Measurements from ENCODE around the gene MAP3K1. TPM values are rescaled to one million over a fixed set of nuclear protein-coding genes. Genes with fewer than 3 reads are reported as not detected.

MAP3K1 gene
- total RNA-seq, 4 donors from 2014 or later = 22.8 to 35.9 (median 29.9) TPM

- TF ChIP-seq CTCF (IDR thresholded peaks at IDR 0.05) = no peak
- no peak for TF ChIP-seq POLR2A (IDR thresholded peaks at IDR 0.05)
- no peak for DNase-seq
- WGBS, 2 donors = 1 to 2% methylated on average over 16 to 28 of the region's 29 CpGs
Observed at GRCh38 chr5:56910210-56910965, 95.0 kb downstream of the MAP3K1 start.

GRCh38 chr5:56913766-56914165 lies 98.4 kb downstream of the MAP3K1 start:
- H3K27ac ChIP-seq = no peak overlapping the region
- peaks cover 0 to 15% (median 0%) of the 10 kb centered on the region in 3 donors for H3K4me1 ChIP-seq
- intact Hi-C loops (cut with DNase I) = no loop called here
- 94 to 97% methylated on average over 3 of the region's 3 CpGs for WGBS, 2 donors
- H3K9me3 ChIP-seq = no peaks in the 10 kb centered on the region
- DNase-seq = no peak
- H3K27me3 ChIP-seq = no peaks in the 10 kb centered on the region
- TF ChIP-seq POLR2A (IDR thresholded peaks at IDR 0.05) = no peak
- no peak for TF ChIP-seq CTCF (IDR thresholded peaks at IDR 0.05)
- peaks cover 0 to 6% (median 0%) of the 10 kb centered on the region in 3 donors for H3K36me3 ChIP-seq
- no peak overlapping the region for H3K4me3 ChIP-seq

More at GRCh38 chr5:56910210-56910965, 95.0 kb downstream of the MAP3K1 start:
- Histone ChIP-seq H3K9me3 (no peaks in the 10 kb centered on the region), H3K27me3 (no peaks in the 10 kb centered on the region), H3K4me3 (peak overlapping the region; percentile 64 to 78 (median 72)), H3K27ac (peak overlapping the region; percentile 93 to 94 (median 94)), H3K4me1 (peaks cover 0 to 18% (median 0%) of the 10 kb centered on the region in 3 donors), H3K36me3 (no peaks in the 10 kb centered on the region)
- intact Hi-C loops (cut with DNase I) = no loop called here

- DNase-seq = no peak
- intact Hi-C loops (cut with DNase I) = no loop called here
Observed at GRCh38 chr5:56914678-56915077, 99.3 kb downstream of the MAP3K1 start.

GRCh38 chr5:56917534-56917933 lies 102.2 kb downstream of the MAP3K1 start:
- no peak overlapping the region for H3K27ac ChIP-seq
- H3K36me3 ChIP-seq = peaks cover 0 to 24% (median 0%) of the 10 kb centered on the region in 3 donors
- H3K9me3 ChIP-seq = no peaks in the 10 kb centered on the region
- no peaks in the 10 kb centered on the region for H3K4me1 ChIP-seq
- no peak overlapping the region for H3K4me3 ChIP-seq
- no peaks in the 10 kb centered on the region for H3K27me3 ChIP-seq
- no peak for DNase-seq
- WGBS, 2 donors = 71 to 82% methylated on average over 2 of the region's 2 CpGs
- TF ChIP-seq POLR2A (IDR thresholded peaks at IDR 0.05) = no peak
- no peak for TF ChIP-seq CTCF (IDR thresholded peaks at IDR 0.05)
- intact Hi-C loops (cut with DNase I) = no loop called here

More at GRCh38 chr5:56914678-56915077, 99.3 kb downstream of the MAP3K1 start:
- no peaks in the 10 kb centered on the region for H3K9me3 ChIP-seq
- no peaks in the 10 kb centered on the region for H3K27me3 ChIP-seq
- H3K4me3 ChIP-seq = no peak overlapping the region
- H3K27ac ChIP-seq = no peak overlapping the region
- peaks cover 0 to 6% (median 0%) of the 10 kb centered on the region in 3 donors for H3K36me3 ChIP-seq
- TF ChIP-seq CTCF (IDR thresholded peaks at IDR 0.05) (no peak), POLR2A (IDR thresholded peaks at IDR 0.05) (no peak)
- H3K4me1 ChIP-seq = peaks cover 0 to 12% (median 0%) of the 10 kb centered on the region in 3 donors
- 77 to 85% methylated on average over 2 of the region's 2 CpGs for WGBS, 2 donors

- Histone ChIP-seq H3K4me1 (no peaks in the 10 kb centered on the region), H3K4me3 (no peak overlapping the region), H3K36me3 (peaks cover 0 to 29% (median 5%) of the 10 kb centered on the region in 3 donors), H3K9me3 (no peaks in the 10 kb centered on the region), H3K27ac (no peak overlapping the region), H3K27me3 (no peaks in the 10 kb centered on the region)
- intact Hi-C loops (cut with DNase I) = no loop called here
- TF ChIP-seq CTCF (IDR thresholded peaks at IDR 0.05) (no peak), POLR2A (IDR thresholded peaks at IDR 0.05) (no peak)
- 82 to 96% methylated on average over 2 of the region's 2 CpGs for WGBS, 2 donors
- no peak for DNase-seq
Observed at GRCh38 chr5:56918054-56918453, 102.7 kb downstream of the MAP3K1 start.

Measured in esophagus squamous epithelium (tissue), 5 donors.